ENCODE measurements around the gene TMPRSS2. TPM values are rescaled to one million over a fixed set of nuclear protein-coding genes. Genes with fewer than 3 reads are reported as not detected.

The TMPRSS2 gene
- total and polyA plus RNA-seq, 2 of the 13 experiments (the other 11 are each of a cell fraction or from before 2014, with no cell fraction given): 1.7 to 1.8 TPM

- peak; percentile 39; the same call in 1 of the 2 replicates for TF ChIP-seq ARID5B (CRISPR knock-in tag; IDR thresholded peaks at IDR 0.05)
- 0 out of 2 replicates have a peak, but pooled peaks have one; percentile 34 for TF ChIP-seq MEIS1 (CRISPR knock-in tag; IDR thresholded peaks at IDR 0.05; ENCODE audit: borderline replicate concordance)
- 0 out of 2 replicates have a peak, but pooled peaks have one; percentile 32 for TF ChIP-seq BCL6 (CRISPR knock-in tag; IDR thresholded peaks at IDR 0.05)
- peak; percentile 88 for TF ChIP-seq ZMYM2 (CRISPR knock-in tag; IDR thresholded peaks at IDR 0.05)
- 0 out of 2 replicates have a peak, but pooled peaks have one; percentile 13 for TF ChIP-seq ZNF710 (CRISPR knock-in tag; IDR thresholded peaks at IDR 0.05; ENCODE audit: borderline replicate concordance)
- 0 out of 2 replicates have a peak, but pooled peaks have one; percentile 37 for TF ChIP-seq GFI1 (CRISPR knock-in tag; IDR thresholded peaks at IDR 0.05; ENCODE audit: borderline replicate concordance)
Observed at GRCh38 chr21:41497008-41497407, 10.9 kb downstream of the TMPRSS2 start (continued).

GRCh38 chr21:41494242-41494641 lies 13.7 kb downstream of the TMPRSS2 start:
- Histone ChIP-seq H3K27ac (ENCODE audit: extremely low read length, insufficient read depth, low read length) (no peak overlapping the region), H3K27me3 (ENCODE audit: control insufficient read depth in 1 of 2, insufficient read depth in 2 of 2, low read length in 2 of 2) (no peaks in the 10 kb centered on the region), H3K79me2 (ENCODE audit: insufficient read depth, low read length) (no peaks in the 10 kb centered on the region), H4K20me1 (ENCODE audit: insufficient read depth, low read length) (no peaks in the 10 kb centered on the region), H3K4me1 (ENCODE audit: insufficient read depth, low read length) (peaks cover 30% of the 10 kb centered on the region), H3K9me3 (ENCODE audit: low read length) (no peaks in the 10 kb centered on the region), H3K4me2 (ENCODE audit: low read depth, low read length) (no peak overlapping the region), H2AFZ (ENCODE audit: low read length) (no peak overlapping the region), H3K36me3 (replicated peaks in 1 of 2; ENCODE audit: control insufficient read depth in 1 of 2, insufficient read depth in 2 of 2, low read length in 2 of 2) (no peaks in the 10 kb centered on the region), H3K4me3 (replicated peaks in 1 of 3; ENCODE audit: insufficient read depth in 1 of 3, low read depth in 2 of 3, low read length in 3 of 3) (no peak overlapping the region), H3K9ac (ENCODE audit: insufficient read depth, low read depth, low read length) (no peak overlapping the region)
- DNase-seq (ENCODE audit: low spot score) (no peak), ATAC-seq (no peak), FAIRE-seq (no peak)
- intact Hi-C loops (cut with micrococcal nuclease; ENCODE audit: unreplicated experiment): no loop called here
- no TSS peak for BruUV-seq (replicated peaks)
- in situ Hi-C loops (cut with HindIII; ENCODE audit: extremely low pct_ligation_motif_present, low pct_unique_long_range_greater_than_20kb): no loop called here
- ChIA-PET CTCF (ENCODE audit: low intra/inter-chr PET ratio, low total read pairs) (no interaction called here), POLR2A (no interaction called here)
- TF ChIP-seq ZNF317 (CRISPR knock-in tag; IDR thresholded peaks at IDR 0.05) (no peak), CEBPB (IDR thresholded peaks at IDR 0.05; ENCODE audit: borderline replicate concordance, low read depth, low read length) (no peak), ZNF737 (CRISPR knock-in tag; IDR thresholded peaks at IDR 0.05; ENCODE audit: borderline replicate concordance) (no peak), MBNL3 (CRISPR knock-in tag; conservative IDR thresholded peaks at IDR 0.05) (no peak), RERE (CRISPR knock-in tag; IDR thresholded peaks at IDR 0.05; ENCODE audit: low read depth) (no peak), ZSCAN31 (CRISPR knock-in tag; IDR thresholded peaks at IDR 0.05; ENCODE audit: low read depth) (no peak)
- 90% methylated on average over 16 of the region's 16 CpGs for WGBS (ENCODE audit: low lambda C conversion rate)

Data from HepG2 (cell line).